ENCODE measurements around the gene HSPA12B. TPM values are rescaled to one million over a fixed set of nuclear protein-coding genes. Genes with fewer than 3 reads are reported as not detected.
A peak's percentile ranks its signal among the peaks of the same experiment; 100 is the strongest.

The HSPA12B gene
- total RNA-seq, 1 donor from 2014 or later = 14.6 TPM

GRCh38 chr20:3753501-3754275 is 21.2 kb downstream of the HSPA12B start:
- Histone ChIP-seq H3K36me3 (ENCODE audit: control insufficient read depth in 3 of 3, insufficient read depth in 3 of 3, low read length in 3 of 3) (peaks cover 0 to 14% (median 2%) of the 10 kb centered on the region in 3 donors), H3K4me1 (ENCODE audit: control insufficient read depth in 3 of 3, insufficient read depth in 3 of 3, low read length in 3 of 3) (peaks cover 0 to 13% (median 7%) of the 10 kb centered on the region in 3 donors), H3K9me3 (ENCODE audit: control insufficient read depth in 3 of 3, low read length in 3 of 3) (no peaks in the 10 kb centered on the region), H3K27ac (ENCODE audit: low read depth, low read length) (no peak overlapping the region), H3K27me3 (ENCODE audit: control insufficient read depth in 3 of 3, insufficient read depth in 3 of 3, low read length in 3 of 3) (peaks cover 12 to 25% (median 15%) of the 10 kb centered on the region in 3 donors), H3K4me3 (ENCODE audit: low read length in 3 of 3) (no peak overlapping the region), H3K9ac (ENCODE audit: low read depth in 1 of 3, low read length in 3 of 3) (no peak overlapping the region)

GRCh38 chr20:3754276-3754630 is 21.8 kb downstream of the HSPA12B start:
- Histone ChIP-seq H3K4me3 (ENCODE audit: low read length in 3 of 3) (no peak overlapping the region), H3K27ac (ENCODE audit: low read depth, low read length) (no peak overlapping the region), H3K9ac (ENCODE audit: low read depth in 1 of 3, low read length in 3 of 3) (no peak overlapping the region), H3K27me3 (ENCODE audit: control insufficient read depth in 3 of 3, insufficient read depth in 3 of 3, low read length in 3 of 3) (peaks cover 8 to 19% (median 14%) of the 10 kb centered on the region in 3 donors), H3K4me1 (ENCODE audit: control insufficient read depth in 3 of 3, insufficient read depth in 3 of 3, low read length in 3 of 3) (peaks cover 0 to 13% (median 11%) of the 10 kb centered on the region in 3 donors), H3K9me3 (ENCODE audit: control insufficient read depth in 3 of 3, low read length in 3 of 3) (no peaks in the 10 kb centered on the region), H3K36me3 (ENCODE audit: control insufficient read depth in 3 of 3, insufficient read depth in 3 of 3, low read length in 3 of 3) (peaks cover 0 to 16% (median 4%) of the 10 kb centered on the region in 3 donors)

- no peaks in the 10 kb centered on the region for H3K9me3 ChIP-seq (ENCODE audit: control insufficient read depth in 3 of 3, low read length in 3 of 3)
- H3K9ac ChIP-seq (ENCODE audit: low read depth in 1 of 3, low read length in 3 of 3) = no peak overlapping the region
- H3K4me1 ChIP-seq (ENCODE audit: control insufficient read depth in 3 of 3, insufficient read depth in 3 of 3, low read length in 3 of 3) = peaks cover 0 to 16% (median 11%) of the 10 kb centered on the region in 3 donors
- H3K27me3 ChIP-seq (ENCODE audit: control insufficient read depth in 3 of 3, insufficient read depth in 3 of 3, low read length in 3 of 3) = peaks cover 3 to 11% (median 4%) of the 10 kb centered on the region in 3 donors
- no peak overlapping the region for H3K4me3 ChIP-seq (ENCODE audit: low read length in 3 of 3)
- no peak overlapping the region for H3K27ac ChIP-seq (ENCODE audit: low read depth, low read length)
- H3K36me3 ChIP-seq (ENCODE audit: control insufficient read depth in 3 of 3, insufficient read depth in 3 of 3, low read length in 3 of 3) = peaks cover 0 to 16% (median 4%) of the 10 kb centered on the region in 3 donors
Observed at GRCh38 chr20:3755269-3755668, 22.8 kb downstream of the HSPA12B start.

- H3K4me3 ChIP-seq (ENCODE audit: low read length in 3 of 3) = no peak overlapping the region
- peaks cover 0 to 5% (median 3%) of the 10 kb centered on the region in 3 donors for H3K27me3 ChIP-seq (ENCODE audit: control insufficient read depth in 3 of 3, insufficient read depth in 3 of 3, low read length in 3 of 3)
- H3K9ac ChIP-seq (ENCODE audit: low read depth in 1 of 3, low read length in 3 of 3) = no peak overlapping the region
- no peaks in the 10 kb centered on the region for H3K9me3 ChIP-seq (ENCODE audit: control insufficient read depth in 3 of 3, low read length in 3 of 3)
- H3K4me1 ChIP-seq (ENCODE audit: control insufficient read depth in 3 of 3, insufficient read depth in 3 of 3, low read length in 3 of 3) = peaks cover 0 to 20% (median 11%) of the 10 kb centered on the region in 3 donors
- H3K27ac ChIP-seq (ENCODE audit: low read depth, low read length) = no peak overlapping the region
- peaks cover 0 to 11% (median 4%) of the 10 kb centered on the region in 3 donors for H3K36me3 ChIP-seq (ENCODE audit: control insufficient read depth in 3 of 3, insufficient read depth in 3 of 3, low read length in 3 of 3)
Observed at GRCh38 chr20:3755814-3756480, 23.5 kb downstream of the HSPA12B start.

GRCh38 chr20:3757268-3757667 is 24.8 kb downstream of the HSPA12B start:
- Histone ChIP-seq H3K27ac (ENCODE audit: low read depth, low read length) (peak overlapping the region; percentile 27), H3K9ac (ENCODE audit: low read depth in 1 of 3, low read length in 3 of 3) (no peak overlapping the region), H3K4me1 (ENCODE audit: control insufficient read depth in 3 of 3, insufficient read depth in 3 of 3, low read length in 3 of 3) (peaks cover 0 to 15% (median 11%) of the 10 kb centered on the region in 3 donors), H3K36me3 (ENCODE audit: control insufficient read depth in 3 of 3, insufficient read depth in 3 of 3, low read length in 3 of 3) (peaks cover 0 to 7% (median 4%) of the 10 kb centered on the region in 3 donors), H3K27me3 (ENCODE audit: control insufficient read depth in 3 of 3, insufficient read depth in 3 of 3, low read length in 3 of 3) (no peaks in the 10 kb centered on the region), H3K9me3 (ENCODE audit: control insufficient read depth in 3 of 3, low read length in 3 of 3) (no peaks in the 10 kb centered on the region), H3K4me3 (ENCODE audit: low read length in 3 of 3) (no peak overlapping the region)

GRCh38 chr20:3758566-3758965 is 26.1 kb downstream of the HSPA12B start:
- Histone ChIP-seq H3K9ac (ENCODE audit: low read depth in 1 of 3, low read length in 3 of 3) (no peak overlapping the region), H3K9me3 (ENCODE audit: control insufficient read depth in 3 of 3, low read length in 3 of 3) (no peaks in the 10 kb centered on the region), H3K27ac (ENCODE audit: low read depth, low read length) (peak overlapping the region; percentile 64), H3K27me3 (ENCODE audit: control insufficient read depth in 3 of 3, insufficient read depth in 3 of 3, low read length in 3 of 3) (no peaks in the 10 kb centered on the region), H3K36me3 (ENCODE audit: control insufficient read depth in 3 of 3, insufficient read depth in 3 of 3, low read length in 3 of 3) (peaks cover 0 to 7% (median 4%) of the 10 kb centered on the region in 3 donors), H3K4me1 (ENCODE audit: control insufficient read depth in 3 of 3, insufficient read depth in 3 of 3, low read length in 3 of 3) (peaks cover 0 to 11% (median 8%) of the 10 kb centered on the region in 3 donors), H3K4me3 (ENCODE audit: low read length in 3 of 3) (no peak overlapping the region)

GRCh38 chr20:3759316-3759823 is 26.9 kb downstream of the HSPA12B start:
- Histone ChIP-seq H3K27me3 (ENCODE audit: control insufficient read depth in 3 of 3, insufficient read depth in 3 of 3, low read length in 3 of 3) (no peaks in the 10 kb centered on the region), H3K9ac (ENCODE audit: low read depth in 1 of 3, low read length in 3 of 3) (peak overlapping the region in 1 of 3 donors; percentile 16), H3K9me3 (ENCODE audit: control insufficient read depth in 3 of 3, low read length in 3 of 3) (no peaks in the 10 kb centered on the region), H3K4me3 (ENCODE audit: low read length in 3 of 3) (no peak overlapping the region), H3K36me3 (ENCODE audit: control insufficient read depth in 3 of 3, insufficient read depth in 3 of 3, low read length in 3 of 3) (peaks cover 0 to 7% (median 4%) of the 10 kb centered on the region in 3 donors), H3K4me1 (ENCODE audit: control insufficient read depth in 3 of 3, insufficient read depth in 3 of 3, low read length in 3 of 3) (peaks cover 0 to 19% (median 10%) of the 10 kb centered on the region in 3 donors), H3K27ac (ENCODE audit: low read depth, low read length) (peak overlapping the region; percentile 64)

- Histone ChIP-seq H3K36me3 (ENCODE audit: control insufficient read depth in 3 of 3, insufficient read depth in 3 of 3, low read length in 3 of 3) (peaks cover 0 to 6% (median 4%) of the 10 kb centered on the region in 3 donors), H3K9me3 (ENCODE audit: control insufficient read depth in 3 of 3, low read length in 3 of 3) (no peaks in the 10 kb centered on the region), H3K27me3 (ENCODE audit: control insufficient read depth in 3 of 3, insufficient read depth in 3 of 3, low read length in 3 of 3) (no peaks in the 10 kb centered on the region), H3K9ac (ENCODE audit: low read depth in 1 of 3, low read length in 3 of 3) (no peak overlapping the region), H3K27ac (ENCODE audit: low read depth, low read length) (peak overlapping the region; percentile 64), H3K4me3 (ENCODE audit: low read length in 3 of 3) (no peak overlapping the region), H3K4me1 (ENCODE audit: control insufficient read depth in 3 of 3, insufficient read depth in 3 of 3, low read length in 3 of 3) (peaks cover 1 to 22% (median 10%) of the 10 kb centered on the region in 3 donors)
Observed at GRCh38 chr20:3759884-3760283, 27.4 kb downstream of the HSPA12B start.

- peak overlapping the region; percentile 64 for H3K27ac ChIP-seq (ENCODE audit: low read depth, low read length)
- H3K27me3 ChIP-seq (ENCODE audit: control insufficient read depth in 3 of 3, insufficient read depth in 3 of 3, low read length in 3 of 3) = no peaks in the 10 kb centered on the region
- no peak overlapping the region for H3K9ac ChIP-seq (ENCODE audit: low read depth in 1 of 3, low read length in 3 of 3)
- H3K4me3 ChIP-seq (ENCODE audit: low read length in 3 of 3) = no peak overlapping the region
- no peaks in the 10 kb centered on the region for H3K9me3 ChIP-seq (ENCODE audit: control insufficient read depth in 3 of 3, low read length in 3 of 3)
- peaks cover 0 to 6% (median 2%) of the 10 kb centered on the region in 3 donors for H3K36me3 ChIP-seq (ENCODE audit: control insufficient read depth in 3 of 3, insufficient read depth in 3 of 3, low read length in 3 of 3)
- H3K4me1 ChIP-seq (ENCODE audit: control insufficient read depth in 3 of 3, insufficient read depth in 3 of 3, low read length in 3 of 3) = peaks cover 3 to 28% (median 14%) of the 10 kb centered on the region in 3 donors
Observed at GRCh38 chr20:3760655-3761348, 28.3 kb downstream of the HSPA12B start.
